WTC11 (cell line): ENCODE measurements around the gene RAD21L1.

ENCODE experiments used
- ARID4B ChIP-seq: sonication (generic); formaldehyde crosslinking; IDR thresholded peaks from 2 replicates; pipeline ENCODE4 v1.8.0; 2023; ENCODE audit warnings: missing genetic modification reagents, mild to moderate bottlenecking, borderline replicate concordance
- ATF2 ChIP-seq: sonication (generic); formaldehyde crosslinking; IDR thresholded peaks from 2 replicates; pipeline ENCODE4 v1.8.1; 2022; ENCODE audit warnings: low read depth, missing genetic modification reagents, borderline replicate concordance
- CTCF ChIP-seq: fragments of 200-600 bp; IDR thresholded peaks from 2 replicates; pipeline ENCODE4 v1.8.0; 2022; ENCODE audit warnings: antibody characterized with exemption
- FOXJ3 ChIP-seq: sonication (generic); formaldehyde crosslinking; IDR thresholded peaks from 2 replicates; pipeline ENCODE4 v1.9.0; 2021; ENCODE audit warnings: missing genetic modification reagents, mild to moderate bottlenecking, borderline replicate concordance
- GRHL2 ChIP-seq: fragments of 250-450 bp; sonication (Bioruptor Pico); IDR thresholded peaks from 2 replicates; pipeline ENCODE4 v1.8.0; 2022; ENCODE audit warnings: mild to moderate bottlenecking, moderate library complexity; ENCODE audit not compliant: insufficient replicate concordance, severe bottlenecking
- MAX ChIP-seq: sonication (generic); formaldehyde crosslinking; IDR thresholded peaks from 2 replicates; pipeline ENCODE4 v1.8.0; 2022; ENCODE audit warnings: mild to moderate bottlenecking, missing genetic modification reagents
- NFYB ChIP-seq: sonication (generic); formaldehyde crosslinking; conservative IDR thresholded peaks from 2 replicates; pipeline ENCODE4 v1.8.0; 2022; ENCODE audit warnings: low read depth, missing genetic modification reagents
- NR3C1 ChIP-seq: sonication (generic); formaldehyde crosslinking; conservative IDR thresholded peaks from 2 replicates; pipeline ENCODE4 v1.8.1; 2023; ENCODE audit warnings: low read depth, mild to moderate bottlenecking, missing genetic modification reagents
- ZNF396 ChIP-seq: fragments of 250-450 bp; sonication (Bioruptor Pico); IDR thresholded peaks from 2 replicates; pipeline ENCODE4 v1.8.0; 2021; ENCODE audit warnings: mild to moderate bottlenecking, moderate library complexity, borderline replicate concordance
- TF ChIP-seq, protein P1 (sequence below): sonication (generic); formaldehyde crosslinking; IDR thresholded peaks from 2 replicates; pipeline ENCODE4 v1.8.1; 2022; ENCODE audit warnings: mild to moderate bottlenecking, moderate library complexity, missing genetic modification reagents

GRCh38 chr20:1242099-1242498 is 16.3 kb downstream of the RAD21L1 start:
- no peak for TF ChIP-seq CTCF
- TF ChIP-seq ARID4B (CRISPR knock-in tag) = no peak
- no peak for TF ChIP-seq ATF2 (CRISPR knock-in tag)
- TF ChIP-seq MAX (CRISPR knock-in tag) = no peak
- no peak for TF ChIP-seq NFYB (CRISPR knock-in tag)
- TF ChIP-seq, protein P1, sequence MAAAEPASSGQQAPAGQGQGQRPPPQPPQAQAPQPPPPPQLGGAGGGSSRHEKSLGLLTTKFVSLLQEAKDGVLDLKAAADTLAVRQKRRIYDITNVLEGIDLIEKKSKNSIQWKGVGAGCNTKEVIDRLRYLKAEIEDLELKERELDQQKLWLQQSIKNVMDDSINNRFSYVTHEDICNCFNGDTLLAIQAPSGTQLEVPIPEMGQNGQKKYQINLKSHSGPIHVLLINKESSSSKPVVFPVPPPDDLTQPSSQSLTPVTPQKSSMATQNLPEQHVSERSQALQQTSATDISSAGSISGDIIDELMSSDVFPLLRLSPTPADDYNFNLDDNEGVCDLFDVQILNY (CRISPR knock-in tag) = no peak
- no peak for TF ChIP-seq ZNF396 (CRISPR knock-in tag)
- no peak for TF ChIP-seq NR3C1
- TF ChIP-seq FOXJ3 (CRISPR knock-in tag) = no peak
- no peak for TF ChIP-seq GRHL2 (CRISPR knock-in tag)
